Stimulated activated effector memory CD8-positive, alpha-beta T cell treated with anti-CD3 and anti-CD28 coated beads, Interleukin-12 subunit alpha, Interleukin-12 subunit beta, amount 100 ng/mL, for 72 hours (primary cell): ENCODE results near the gene RAB3IL1.
"Not testable (repeated sequence)": the region's sequence is repeated elsewhere in the genome, so short reads cannot be mapped to it uniquely, and the experiment has no call there.

Experiments
- ATAC-seq: fragments of 150-1000 bp; cut with Tn5 transposase; 2 replicates; pipeline ENCODE4 v1.10.0; 2021
- DNase-seq, 2 donors: peaks; one replicate each; pipeline ENCODE4 v3.0.0; 2021 to 2022; ENCODE audit warnings: low spot score in 2 of 2
- H3K27ac Mint-ChIP-seq: one replicate; pipeline ENCODE4 v1.8.0; 2022; ENCODE audit warnings: mild to moderate bottlenecking, mixed read lengths
- H3K36me3 Mint-ChIP-seq: one replicate; pipeline ENCODE4 v1.8.0; 2022; ENCODE audit warnings: mild to moderate bottlenecking, mixed read lengths
- H3K4me1 Mint-ChIP-seq: one replicate; pipeline ENCODE4 v1.8.0; 2022; ENCODE audit warnings: mixed read lengths
- H3K4me3 Mint-ChIP-seq: one replicate; pipeline ENCODE4 v1.8.0; 2022; ENCODE audit warnings: mild to moderate bottlenecking, mixed read lengths
- H3K9me3 Mint-ChIP-seq: one replicate; pipeline ENCODE4 v1.8.0; 2022; ENCODE audit warnings: mixed read lengths

The RAB3IL1 gene

DNA sequence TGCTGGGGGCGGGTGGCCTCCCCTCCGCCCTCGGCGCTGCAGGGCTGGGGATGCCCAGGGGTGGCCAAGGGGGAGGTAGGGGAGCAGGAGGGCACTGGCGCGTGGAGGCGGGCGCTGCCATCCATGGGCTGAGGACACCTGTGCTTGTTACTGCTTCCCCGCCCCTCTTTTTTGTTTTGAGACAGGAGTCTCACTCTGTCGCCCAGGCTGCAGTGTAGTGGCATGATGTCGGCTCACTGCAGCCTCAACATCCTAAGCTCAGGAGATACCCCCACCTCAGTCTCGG is 25.3 kb downstream of the RAB3IL1 start:
- DNase-seq: no peak
- Mint-ChIP-seq H3K4me1 (peaks cover 17% of the 10 kb centered on the region), H3K27ac (no peak overlapping the region), H3K4me3 (peak overlapping the region; percentile 53), H3K36me3 (no peaks in the 10 kb centered on the region), H3K9me3 (no peaks in the 10 kb centered on the region)
- ATAC-seq: peak; percentile 66

DNA sequence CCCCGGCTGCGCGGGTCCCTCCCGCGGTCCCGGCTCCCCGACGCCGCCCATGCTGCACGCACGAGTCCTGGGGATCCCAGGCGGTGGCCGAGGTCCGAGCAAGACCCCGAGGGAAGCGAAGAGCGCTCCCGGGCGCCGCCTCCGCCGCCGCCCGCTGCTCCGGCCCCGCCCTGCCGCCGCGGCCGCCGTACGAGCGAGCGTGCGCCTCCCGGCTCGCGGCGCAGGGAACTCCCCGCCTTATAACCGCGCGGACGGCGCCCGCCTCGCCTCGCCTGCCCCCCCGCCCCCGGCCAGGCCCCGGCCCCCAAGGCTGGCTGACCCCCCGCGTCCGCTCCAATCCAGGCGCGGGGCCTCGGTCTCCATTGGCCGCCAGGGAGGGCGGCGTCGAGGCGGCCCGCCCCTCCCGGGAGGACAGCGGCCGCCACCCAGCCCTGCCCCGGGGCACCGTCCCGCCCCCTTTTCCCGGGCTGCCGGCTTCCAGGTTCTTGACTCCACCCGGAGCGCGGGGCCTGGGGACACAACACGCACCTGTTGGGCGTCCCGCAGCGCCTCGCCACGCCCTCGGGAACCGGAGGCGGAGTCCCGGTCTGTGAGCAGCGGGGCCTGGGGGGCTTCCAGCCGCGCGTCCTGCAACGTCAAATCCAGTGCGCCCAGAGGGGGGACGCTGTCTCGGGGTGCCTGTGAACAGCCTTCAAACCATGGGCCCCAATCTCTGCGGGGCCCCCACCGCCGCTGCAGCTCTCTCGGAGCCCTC is 25.9 kb downstream of the RAB3IL1 start, which contains the start of gene FADS3:
Gene FADS3 (minus strand): TSS at position 215 of the 754 bp plus-strand sequence. CDS start 164 bp downstream, at position 51.
- no peaks in the 10 kb centered on the region for H3K36me3 Mint-ChIP-seq
- peaks cover 17% of the 10 kb centered on the region for H3K4me1 Mint-ChIP-seq
- H3K27ac Mint-ChIP-seq: peak within 1 kb of the TSS; percentile 71
- ATAC-seq (peak; percentile 79), DNase-seq (peak; percentile 50 to 83)
- peak within 1 kb of the TSS; percentile 84 for H3K4me3 Mint-ChIP-seq
- no peaks in the 10 kb centered on the region for H3K9me3 Mint-ChIP-seq

- DNase-seq: peak; percentile 18 to 62
- Mint-ChIP-seq H3K4me3 (peak overlapping the region; percentile 84), H3K27ac (peak overlapping the region; percentile 71), H3K4me1 (peaks cover 17% of the 10 kb centered on the region), H3K9me3 (no peaks in the 10 kb centered on the region), H3K36me3 (no peaks in the 10 kb centered on the region)
- peak; percentile 56 for ATAC-seq
Observed at GRCh38 chr11:61890529-61891330, 26.6 kb downstream of the RAB3IL1 start.

- DNase-seq: no peak
- Mint-ChIP-seq H3K36me3 (no peaks in the 10 kb centered on the region), H3K4me3 (peak overlapping the region; percentile 84), H3K27ac (no peak overlapping the region), H3K4me1 (peaks cover 17% of the 10 kb centered on the region), H3K9me3 (no peaks in the 10 kb centered on the region)
- no peak for ATAC-seq
Observed at GRCh38 chr11:61889831-61890230, 27.5 kb downstream of the RAB3IL1 start.

DNA sequence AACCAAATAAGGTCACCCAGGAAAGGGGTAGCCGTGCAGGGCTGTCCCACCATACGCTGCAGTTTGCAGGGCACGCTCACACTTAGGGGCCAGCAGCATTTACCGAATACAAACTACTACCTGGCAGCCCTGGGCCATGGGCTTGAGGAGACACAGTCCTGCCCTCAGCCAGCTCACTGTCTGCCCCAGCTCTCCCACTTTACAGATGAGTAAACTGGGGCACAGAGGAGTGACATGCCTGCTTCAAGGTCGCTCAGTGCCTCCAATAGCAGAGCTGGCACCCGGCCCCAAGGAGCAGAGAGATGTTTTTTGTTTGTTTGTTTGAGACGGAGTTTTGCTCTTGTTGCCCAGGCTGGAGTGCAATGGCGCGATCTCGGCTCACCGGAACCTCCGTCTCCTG is 28.8 kb downstream of the RAB3IL1 start:
- H3K27ac Mint-ChIP-seq: no peak overlapping the region
- peaks cover 17% of the 10 kb centered on the region for H3K4me1 Mint-ChIP-seq
- no peaks in the 10 kb centered on the region for H3K36me3 Mint-ChIP-seq
- DNase-seq (no peak), ATAC-seq (no peak)
- no peaks in the 10 kb centered on the region for H3K9me3 Mint-ChIP-seq
- no peak overlapping the region for H3K4me3 Mint-ChIP-seq

DNA sequence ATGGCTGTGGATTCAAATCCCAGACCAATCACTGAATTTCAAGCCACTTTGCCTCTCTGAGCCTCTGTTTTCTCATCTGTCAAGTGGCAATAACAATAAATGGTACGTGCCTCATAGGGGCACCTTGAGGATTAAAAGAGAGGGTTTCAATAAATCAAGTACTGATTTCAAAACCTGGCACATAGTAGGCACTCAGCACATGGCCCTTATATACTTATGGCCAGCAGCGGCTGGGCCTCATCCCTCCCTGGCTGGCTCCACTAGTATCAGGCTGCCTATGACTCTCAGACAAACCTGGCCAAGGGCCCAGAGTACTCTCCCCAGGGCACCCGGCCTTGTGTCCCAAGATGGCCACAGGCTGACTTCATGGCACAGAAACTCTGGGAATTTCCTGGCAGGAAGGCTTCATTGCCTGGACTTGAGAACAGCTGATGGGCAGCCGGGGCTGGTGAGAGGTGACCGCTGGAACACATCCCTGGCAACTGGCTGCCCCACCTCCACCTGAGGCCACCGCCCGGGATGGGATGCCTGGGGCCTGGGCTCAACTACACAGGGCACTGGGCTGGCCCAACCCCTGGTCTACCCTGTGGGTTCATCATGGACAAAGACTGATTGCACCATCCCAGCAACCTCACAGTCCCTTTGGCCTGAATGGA is 29.4 kb downstream of the RAB3IL1 start:
- DNase-seq: no peak
- Mint-ChIP-seq H3K36me3 (no peaks in the 10 kb centered on the region), H3K4me3 (no peak overlapping the region), H3K4me1 (peaks cover 17% of the 10 kb centered on the region), H3K9me3 (no peaks in the 10 kb centered on the region), H3K27ac (no peak overlapping the region)
- no peak for ATAC-seq

GRCh38 chr11:61886643-61887042 is 30.7 kb downstream of the RAB3IL1 start:
- DNase-seq (no peak), ATAC-seq (no peak)
- peaks cover 17% of the 10 kb centered on the region for H3K4me1 Mint-ChIP-seq
- no peak overlapping the region for H3K4me3 Mint-ChIP-seq
- no peaks in the 10 kb centered on the region for H3K9me3 Mint-ChIP-seq
- no peak overlapping the region for H3K27ac Mint-ChIP-seq
- H3K36me3 Mint-ChIP-seq: no peaks in the 10 kb centered on the region

DNA sequence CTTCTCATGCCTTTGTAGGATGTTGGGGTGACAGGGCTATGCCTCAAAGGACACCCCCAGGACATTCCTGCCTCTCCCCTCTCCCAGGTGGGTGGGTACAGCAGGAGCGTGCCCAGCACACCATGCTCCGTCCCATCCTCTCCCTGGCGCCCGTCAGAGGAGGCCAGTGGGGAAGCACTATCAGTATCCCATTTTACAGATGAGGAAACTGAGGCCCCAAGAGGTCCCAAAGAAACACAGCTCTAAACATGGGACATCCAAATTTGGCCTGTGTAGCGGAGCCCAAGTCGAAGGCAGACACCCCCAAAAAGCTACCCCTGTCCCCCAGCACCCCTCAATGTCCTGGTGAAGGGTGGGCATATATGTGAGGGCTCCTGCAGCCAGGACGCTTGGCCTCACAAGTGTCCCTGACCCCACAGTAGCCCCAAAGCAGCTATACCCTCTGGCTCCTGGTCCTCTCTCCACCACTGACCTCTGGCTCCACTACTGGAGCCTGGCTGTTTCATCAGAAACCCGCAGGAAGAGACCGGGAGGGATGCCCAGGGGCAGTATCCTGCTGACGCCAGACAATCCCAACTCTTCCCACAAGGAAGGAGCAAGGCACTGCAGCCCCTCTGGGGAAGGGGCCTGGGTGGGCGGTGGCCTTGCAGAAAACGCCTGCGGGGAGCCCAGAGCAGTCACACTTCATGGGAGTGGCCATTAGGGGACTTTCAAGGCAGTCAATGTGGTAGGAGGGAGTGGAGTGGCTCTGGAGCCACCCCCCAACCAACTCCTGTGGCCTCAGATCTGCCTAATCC is 31.4 kb downstream of the RAB3IL1 start:
- ATAC-seq (no peak), DNase-seq (no peak)
- Mint-ChIP-seq H3K27ac (no peak overlapping the region), H3K4me3 (no peak overlapping the region), H3K4me1 (peaks cover 15% of the 10 kb centered on the region), H3K9me3 (no peaks in the 10 kb centered on the region), H3K36me3 (no peaks in the 10 kb centered on the region)

DNA sequence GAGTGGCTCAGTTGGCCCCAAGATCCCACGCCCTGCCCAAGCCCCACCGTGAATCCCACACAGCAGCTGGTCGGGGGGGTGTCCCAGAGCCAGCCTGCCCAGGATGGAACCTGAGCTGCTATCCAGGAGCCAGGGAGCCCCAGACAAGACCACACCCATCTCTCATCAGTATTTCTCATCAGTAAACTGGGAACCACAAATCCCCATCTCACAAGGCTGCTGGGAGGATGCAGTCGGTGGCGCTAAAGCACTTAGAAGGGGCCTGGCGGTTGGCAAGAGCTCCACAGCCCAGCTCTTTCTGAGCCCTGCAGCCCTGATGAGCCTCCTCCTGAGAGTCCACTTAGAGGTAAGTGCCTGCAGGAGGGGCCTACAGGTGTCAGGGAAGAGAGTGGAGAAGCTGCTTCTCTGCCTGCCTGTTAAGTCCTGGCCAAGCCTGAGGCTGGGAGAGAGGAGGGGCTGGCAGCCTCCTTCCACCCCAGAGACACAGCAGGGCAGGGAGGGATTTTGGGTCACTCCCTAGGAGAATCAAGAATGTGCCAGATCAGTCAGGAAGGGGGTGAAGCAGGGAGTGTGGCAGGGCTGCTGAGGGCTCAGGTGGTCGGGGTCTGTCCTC is 32.1 kb downstream of the RAB3IL1 start:
- Mint-ChIP-seq H3K9me3 (no peaks in the 10 kb centered on the region), H3K4me3 (no peak overlapping the region), H3K4me1 (peaks cover 8% of the 10 kb centered on the region), H3K36me3 (no peaks in the 10 kb centered on the region), H3K27ac (no peak overlapping the region)
- ATAC-seq: no peak
- DNase-seq: no peak

DNA sequence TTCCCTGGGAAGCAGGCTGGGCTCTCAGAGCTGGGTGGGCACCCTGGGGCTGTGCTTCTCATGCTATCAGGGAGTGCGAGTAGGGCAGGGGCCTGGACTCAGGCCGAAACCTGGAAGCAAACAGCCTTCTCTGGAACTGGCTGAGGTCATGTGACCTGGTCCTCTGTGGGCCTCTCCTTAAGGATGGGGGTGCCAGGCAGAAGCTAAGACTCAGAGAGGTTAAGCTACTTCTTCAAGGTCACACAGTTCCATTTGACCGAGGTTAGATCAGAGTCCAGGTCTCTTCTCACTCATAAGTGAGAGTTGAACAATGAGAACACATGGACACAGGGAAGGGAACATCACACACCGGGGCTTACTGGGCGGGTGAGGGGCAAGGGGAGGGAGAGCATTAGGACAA is 33.4 kb downstream of the RAB3IL1 start:
- Mint-ChIP-seq H3K4me3 (no peak overlapping the region), H3K4me1 (peaks cover 5% of the 10 kb centered on the region), H3K36me3 (no peaks in the 10 kb centered on the region), H3K27ac (no peak overlapping the region), H3K9me3 (no peaks in the 10 kb centered on the region)
- ATAC-seq (no peak), DNase-seq (no peak)

GRCh38 chr11:61883327-61883726 is 34.0 kb downstream of the RAB3IL1 start:
- ATAC-seq (no peak), DNase-seq (no peak)
- Mint-ChIP-seq H3K27ac (no peak overlapping the region), H3K4me1 (peaks cover 5% of the 10 kb centered on the region), H3K4me3 (no peak overlapping the region), H3K9me3 (no peaks in the 10 kb centered on the region), H3K36me3 (no peaks in the 10 kb centered on the region)

DNA sequence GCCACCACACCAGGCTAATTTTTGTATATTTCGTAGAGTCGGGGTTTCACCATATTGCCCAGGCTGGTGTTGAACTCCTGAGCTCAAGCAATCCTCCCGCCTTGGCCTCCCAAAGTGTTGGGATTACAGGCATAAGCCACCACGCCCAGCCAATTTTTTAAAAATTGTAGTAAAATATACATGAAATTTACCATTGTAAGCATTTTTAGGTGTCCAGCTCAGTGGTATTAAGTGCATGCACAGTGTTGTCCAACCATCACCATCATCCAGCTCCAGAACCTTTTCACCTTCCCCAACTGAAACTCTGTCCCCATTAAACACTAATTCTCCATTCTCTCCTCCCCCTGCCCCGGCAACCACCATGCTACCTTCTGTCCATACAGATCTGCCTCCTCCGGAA is 34.5 kb downstream of the RAB3IL1 start:
- Mint-ChIP-seq H3K9me3 (no peaks in the 10 kb centered on the region), H3K36me3 (no peaks in the 10 kb centered on the region), H3K4me3 (no peak overlapping the region), H3K4me1 (peaks cover 5% of the 10 kb centered on the region), H3K27ac (no peak overlapping the region)
- DNase-seq: no peak
- no peak for ATAC-seq

DNA sequence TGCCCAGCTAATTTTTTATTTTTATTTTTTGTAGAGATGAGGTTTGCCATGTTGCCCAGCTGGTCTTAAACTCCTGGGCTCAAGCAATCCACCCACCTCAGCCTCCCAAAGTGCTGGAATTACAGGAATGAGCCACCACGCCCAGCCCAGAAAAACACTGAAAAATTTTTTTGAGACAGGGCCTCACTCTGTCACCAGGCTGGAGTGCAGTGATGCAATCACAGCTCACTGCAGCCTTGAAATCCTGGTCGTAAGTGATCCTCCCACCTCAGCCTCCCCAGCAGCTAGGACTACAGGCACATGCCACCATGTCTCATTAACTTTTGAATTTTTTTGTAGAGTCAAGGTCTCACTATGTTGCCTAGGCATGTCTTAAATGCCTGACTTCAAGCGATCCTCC is 35.1 kb downstream of the RAB3IL1 start:
- DNase-seq, H3K4me1 Mint-ChIP-seq, ATAC-seq, H3K27ac Mint-ChIP-seq, H3K4me3 Mint-ChIP-seq, H3K36me3 Mint-ChIP-seq, H3K9me3 Mint-ChIP-seq: not testable (repeated sequence)

DNA sequence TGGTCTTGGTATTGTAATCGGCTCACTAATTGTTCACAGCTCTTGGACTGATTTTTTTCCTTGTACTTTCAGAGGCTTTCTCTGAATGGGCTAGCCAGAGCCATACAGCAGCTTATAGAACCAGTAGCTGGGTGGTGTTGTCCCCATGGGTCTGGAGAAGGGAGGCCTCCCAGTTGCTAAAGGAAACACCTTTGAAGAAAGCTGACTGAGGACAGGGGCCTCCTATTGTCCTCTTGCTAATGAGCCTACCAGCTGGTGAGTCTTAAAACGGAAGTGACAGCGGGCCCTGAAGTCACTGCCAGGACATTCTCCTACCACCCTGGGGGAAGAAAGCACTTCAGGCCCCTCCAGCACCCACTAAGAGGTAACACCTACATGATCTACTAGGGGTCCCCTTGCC is 36.0 kb downstream of the RAB3IL1 start:
- Mint-ChIP-seq H3K4me3 (no peak overlapping the region), H3K27ac (peak overlapping the region; percentile 21), H3K9me3 (no peaks in the 10 kb centered on the region), H3K36me3 (no peaks in the 10 kb centered on the region), H3K4me1 (no peaks in the 10 kb centered on the region)
- no peak for DNase-seq
- ATAC-seq: no peak

GRCh38 chr11:61880454-61880853 is 36.9 kb downstream of the RAB3IL1 start:
- Mint-ChIP-seq H3K9me3 (no peaks in the 10 kb centered on the region), H3K4me1 (no peaks in the 10 kb centered on the region), H3K36me3 (no peaks in the 10 kb centered on the region), H3K27ac (peak overlapping the region; percentile 57), H3K4me3 (no peak overlapping the region)
- ATAC-seq (no peak), DNase-seq (no peak)
